Naive thymus-derived CD4-positive, alpha-beta T cell (primary cell): ENCODE measurements around the gene DAGLA. TPM values are rescaled to one million over a fixed set of nuclear protein-coding genes. Genes with fewer than 3 reads are reported as not detected.
"Not testable (repeated sequence)": the region's sequence is repeated elsewhere in the genome, so short reads cannot be mapped to it uniquely, and the experiment has no call there.

ENCODE experiments used
- ATAC-seq: fragments of 150-1000 bp; cut with Tn5 transposase; 2 replicates; pipeline ENCODE4 v1.10.0; 2021; ENCODE audit warnings: mild to moderate bottlenecking, moderate library complexity
- CTCF ChIA-PET: fragments of 350-600 bp; sonication (Branson Sonifier 250); formaldehyde crosslinking; loops from one replicate; lab custom pipeline; 2021; ENCODE audit warnings: antibody characterized with exemption; lab: Charles Lee
- POLR2A ChIA-PET: fragments of 350-600 bp; sonication (Branson Sonifier 250); formaldehyde crosslinking; loops from one replicate; lab custom pipeline; 2021; ENCODE audit warnings: antibody characterized with exemption, inconsistent platforms; lab: Charles Lee
- DNase-seq, 9 donors: peaks; one replicate each; pipeline versions ENCODE4 v3.0.0 to v3.0.0-alpha.2; 2020 to 2022; ENCODE audit warnings: mixed read lengths in 1 of 9
- H3K27ac ChIP-seq: one replicate; pipeline ENCODE4 v1.7.0; 2013; ENCODE audit warnings: mild to moderate bottlenecking, low read depth, low read length, moderate library complexity
- H3K27me3 ChIP-seq, 2 donors: one replicate each; pipeline ENCODE4 v1.7.0; 2013; ENCODE audit warnings: low read length in 2 of 2, mild to moderate bottlenecking in 2 of 2, moderate library complexity in 2 of 2; ENCODE audit not compliant: control insufficient read depth in 2 of 2, insufficient read depth in 2 of 2
- H3K36me3 ChIP-seq, 3 experiments: 1 replicate in 2 of 3; 2 replicates in 1 of 3; pipeline ENCODE4 v1.7.0; 2013; ENCODE audit warnings: low read length in 3 of 3, mild to moderate bottlenecking in 3 of 3, moderate library complexity in 1 of 3; ENCODE audit not compliant: insufficient read depth in 3 of 3, control insufficient read depth in 2 of 3
- H3K4me1 ChIP-seq, 2 donors: one replicate each; pipeline ENCODE4 v1.7.0; 2013; ENCODE audit warnings: low read length in 2 of 2, mild to moderate bottlenecking in 2 of 2, moderate library complexity in 1 of 2; ENCODE audit not compliant: control insufficient read depth in 2 of 2, insufficient read depth in 2 of 2
- H3K4me3 ChIP-seq: 2 replicates; pipeline ENCODE4 v1.7.0; 2013; ENCODE audit warnings: mild to moderate bottlenecking, low read length
- H3K9me3 ChIP-seq, 3 experiments: 1 replicate in 2 of 3; 2 replicates in 1 of 3; pipeline ENCODE4 v1.7.0; 2013; ENCODE audit warnings: low read length in 3 of 3; ENCODE audit not compliant: control insufficient read depth in 2 of 3
- H3K27ac Mint-ChIP-seq, 9 donors: one replicate each; pipeline ENCODE4 v1.8.0; 2020 to 2022; ENCODE audit warnings: mixed read lengths in 9 of 9, mild to moderate bottlenecking in 8 of 9, moderate library complexity in 5 of 9, inconsistent platforms in 2 of 9
- H3K27me3 Mint-ChIP-seq, 5 donors: one replicate each; pipeline ENCODE4 v1.8.0; 2021 to 2022; ENCODE audit warnings: mixed read lengths in 5 of 5, mild to moderate bottlenecking in 1 of 5
- H3K36me3 Mint-ChIP-seq, 5 donors: one replicate each; pipeline ENCODE4 v1.8.0; 2020 to 2022; ENCODE audit warnings: mixed read lengths in 5 of 5, mild to moderate bottlenecking in 3 of 5, inconsistent platforms in 1 of 5
- H3K4me1 Mint-ChIP-seq, 7 donors: one replicate each; pipeline ENCODE4 v1.8.0; 2020 to 2022; ENCODE audit warnings: mixed read lengths in 7 of 7, mild to moderate bottlenecking in 3 of 7, inconsistent platforms in 1 of 7
- H3K4me3 Mint-ChIP-seq, 10 donors: one replicate each; pipeline ENCODE4 v1.8.0; 2020 to 2022; ENCODE audit warnings: mild to moderate bottlenecking in 10 of 10, mixed read lengths in 10 of 10, moderate library complexity in 6 of 10, inconsistent platforms in 2 of 10
- H3K9me3 Mint-ChIP-seq, 11 donors: one replicate each; pipeline ENCODE4 v1.8.0; 2020 to 2022; ENCODE audit warnings: mixed read lengths in 11 of 11, mild to moderate bottlenecking in 4 of 11, inconsistent platforms in 1 of 11, moderate library complexity in 1 of 11
- intact Hi-C, 2 donors: fragments of 100-400 bp; cut with micrococcal nuclease; formaldehyde crosslinking; loops; one replicate each; pipeline ENCODE4 v1.15.1; 2023
- polyA plus RNA-seq, 2 donors: library from polyadenylated mRNA; unstranded; fragments of 300-500 nt; fragmentation: Illumina TruSeq; gene quantifications; one replicate each; pipeline ENCODE4 v1.2.3, GENCODE V29; 2021
- total RNA-seq, 6 experiments: library from RNA in 5 of 6; stranded (reverse) in 5 of 6; gene quantifications; 1 replicate in 5 of 6; 2 replicates in 1 of 6; pipeline ENCODE4 v1.2.3 and lab custom pipeline; 2021 to 2026

The DAGLA gene
- total and polyA plus RNA-seq, 7 experiments from 2014 or later = 0.15 to 2.1 (median 0.26) TPM

- POLR2A ChIA-PET = no interaction called here
These were observed 13.4 kb upstream of the DAGLA start for GRCh38 chr11:61666684-61667297.

GRCh38 chr11:61667684-61668305 is 12.4 kb upstream of the DAGLA start:
- H3K27ac ChIP-seq = no peak overlapping the region
- Mint-ChIP-seq H3K36me3 (no peaks in the 10 kb centered on the region), H3K4me1 (no peaks in the 10 kb centered on the region), H3K9me3 (peaks cover 0 to 3% (median 0%) of the 10 kb centered on the region in 11 donors), H3K27ac (no peak overlapping the region), H3K4me3 (no peak overlapping the region), H3K27me3 (peaks cover 5 to 16% (median 8%) of the 10 kb centered on the region in 5 donors)
- ChIA-PET POLR2A (no interaction called here), CTCF (no interaction called here)
- H3K27me3 ChIP-seq = no peaks in the 10 kb centered on the region
- no peaks in the 10 kb centered on the region for H3K9me3 ChIP-seq
- no peak for DNase-seq
- H3K4me3 ChIP-seq = no peak overlapping the region
- H3K4me1 ChIP-seq = no peaks in the 10 kb centered on the region
- no peaks in the 10 kb centered on the region for H3K36me3 ChIP-seq
- intact Hi-C loops = no loop called here
- no peak for ATAC-seq

More at GRCh38 chr11:61666684-61667297, 13.4 kb upstream of the DAGLA start:
- Histone ChIP-seq H3K9me3 (no peaks in the 10 kb centered on the region), H3K36me3 (no peaks in the 10 kb centered on the region), H3K4me1 (no peaks in the 10 kb centered on the region), H3K4me3 (no peak overlapping the region), H3K27me3 (no peaks in the 10 kb centered on the region), H3K27ac (no peak overlapping the region)
- no peak for ATAC-seq
- intact Hi-C loops = no loop called here
- no peak for DNase-seq
- CTCF ChIA-PET = interaction anchor here (0.8 to 1.4 kb wide), 2 partner anchors 12 to 66 kb away, joined by 3 read pairs; no protein-coding TSS in a partner anchor
- no peaks in the 10 kb centered on the region for H3K36me3 Mint-ChIP-seq
- H3K27ac Mint-ChIP-seq = no peak overlapping the region
- no peaks in the 10 kb centered on the region for H3K4me1 Mint-ChIP-seq
- H3K27me3 Mint-ChIP-seq = peaks cover 5 to 16% (median 7%) of the 10 kb centered on the region in 5 donors
- no peak overlapping the region for H3K4me3 Mint-ChIP-seq
- peaks cover 0 to 3% (median 0%) of the 10 kb centered on the region in 11 donors for H3K9me3 Mint-ChIP-seq

- H3K36me3 Mint-ChIP-seq = no peaks in the 10 kb centered on the region
- H3K4me1 Mint-ChIP-seq = no peaks in the 10 kb centered on the region
- ChIA-PET POLR2A (no interaction called here), CTCF (no interaction called here)
- Histone ChIP-seq H3K4me3 (no peak overlapping the region), H3K27ac (no peak overlapping the region), H3K36me3 (no peaks in the 10 kb centered on the region), H3K4me1 (no peaks in the 10 kb centered on the region), H3K9me3 (no peaks in the 10 kb centered on the region), H3K27me3 (no peaks in the 10 kb centered on the region)
- ATAC-seq (no peak), DNase-seq (no peak)
- peaks cover 0 to 3% (median 0%) of the 10 kb centered on the region in 11 donors for H3K9me3 Mint-ChIP-seq
- no peak overlapping the region for H3K27ac Mint-ChIP-seq
- no peak overlapping the region for H3K4me3 Mint-ChIP-seq
- H3K27me3 Mint-ChIP-seq = peaks cover 14 to 26% (median 19%) of the 10 kb centered on the region in 5 donors
- intact Hi-C loops = no loop called here
These were observed 10.8 kb upstream of the DAGLA start for GRCh38 chr11:61669417-61669816.

- Mint-ChIP-seq H3K4me3 (no peak overlapping the region), H3K9me3 (peaks cover 0 to 3% (median 0%) of the 10 kb centered on the region in 11 donors), H3K27ac (no peak overlapping the region), H3K36me3 (no peaks in the 10 kb centered on the region), H3K4me1 (no peaks in the 10 kb centered on the region), H3K27me3 (peaks cover 17 to 35% (median 22%) of the 10 kb centered on the region in 5 donors)
- no peaks in the 10 kb centered on the region for H3K4me1 ChIP-seq
- H3K4me3 ChIP-seq = no peak overlapping the region
- no peaks in the 10 kb centered on the region for H3K27me3 ChIP-seq
- H3K36me3 ChIP-seq = no peaks in the 10 kb centered on the region
- intact Hi-C loops = no loop called here
- no peaks in the 10 kb centered on the region for H3K9me3 ChIP-seq
- no peak overlapping the region for H3K27ac ChIP-seq
- ChIA-PET POLR2A (no interaction called here), CTCF (no interaction called here)
- ATAC-seq (no peak), DNase-seq (no peak)
These were observed 9.6 kb upstream of the DAGLA start for GRCh38 chr11:61670626-61671025.

GRCh38 chr11:61671527-61671926 is 8.7 kb upstream of the DAGLA start:
- DNase-seq (no peak), ATAC-seq (peak; percentile 79)
- Mint-ChIP-seq H3K27me3 (peaks cover 20 to 38% (median 24%) of the 10 kb centered on the region in 5 donors), H3K9me3 (peaks cover 0 to 3% (median 0%) of the 10 kb centered on the region in 11 donors), H3K27ac (no peak overlapping the region), H3K4me1 (no peaks in the 10 kb centered on the region), H3K36me3 (no peaks in the 10 kb centered on the region), H3K4me3 (no peak overlapping the region)
- Histone ChIP-seq H3K27ac (no peak overlapping the region), H3K36me3 (no peaks in the 10 kb centered on the region), H3K4me1 (no peaks in the 10 kb centered on the region), H3K4me3 (no peak overlapping the region), H3K9me3 (no peaks in the 10 kb centered on the region), H3K27me3 (no peaks in the 10 kb centered on the region)
- ChIA-PET CTCF (no interaction called here), POLR2A (no interaction called here)
- intact Hi-C loops = no loop called here

- H3K36me3 Mint-ChIP-seq, H3K4me3 Mint-ChIP-seq, H3K36me3 ChIP-seq, DNase-seq, POLR2A ChIA-PET, H3K4me3 ChIP-seq, H3K4me1 ChIP-seq, H3K9me3 ChIP-seq, H3K27ac ChIP-seq, H3K9me3 Mint-ChIP-seq, intact Hi-C loops, H3K27me3 ChIP-seq, H3K4me1 Mint-ChIP-seq, ATAC-seq: not testable (repeated sequence)
- H3K27ac Mint-ChIP-seq = peak overlapping the region in 1 of 9 donors; percentile 37
- CTCF ChIA-PET = interaction anchor here (0.7 to 1.8 kb wide), 2 partner anchors 59 to 431 kb away, joined by 3 to 9 read pairs; no protein-coding TSS in a partner anchor
- H3K27me3 Mint-ChIP-seq = peaks cover 22 to 48% (median 37%) of the 10 kb centered on the region in 5 donors
These were observed 6.2 kb upstream of the DAGLA start for GRCh38 chr11:61673946-61674467.
